ENCODE data around the gene BRAT1.

- TF ChIP-seq CTCF (IDR thresholded peaks at IDR 0.05; ENCODE audit: low read length) (no peak), EZH2phosphoT487 (IDR thresholded peaks at IDR 0.05; ENCODE audit: low read length) (no peak), EZH2 (optimal IDR thresholded peaks at IDR 0.05; ENCODE audit: low read depth, low read length) (no peak)
Observed at GRCh38 chr7:2602406-2603043, 47.2 kb upstream of the BRAT1 start.
